ENCODE data around the gene SUGP1.

Gene SUGP1

GRCh38 chr19:19268453-19269385 is 51.6 kb downstream of the SUGP1 start:
- H4K20me1 ChIP-seq (ENCODE audit: control insufficient read depth, insufficient read depth, low read depth, low read length), result no peaks in the 10 kb centered on the region
- H3K4me3 ChIP-seq (ENCODE audit: low read length), result no peak overlapping the region
- H3K27me3 ChIP-seq (ENCODE audit: control insufficient read depth, low read length), result peaks cover 10% of the 10 kb centered on the region; the same call in 1 of the 2 replicates
- no peaks in the 10 kb centered on the region for H3F3A ChIP-seq (ENCODE audit: control insufficient read depth, insufficient read depth)
- H3K4me2 ChIP-seq (ENCODE audit: low read length), result no peak overlapping the region
- H3K9me3 ChIP-seq (ENCODE audit: control insufficient read depth, insufficient read depth, low read length), result no peaks in the 10 kb centered on the region
- H3K79me2 ChIP-seq (ENCODE audit: control insufficient read depth, low read length), result no peaks in the 10 kb centered on the region
- no peaks in the 10 kb centered on the region for H3K9me2 ChIP-seq (replicated peaks; ENCODE audit: control insufficient read depth, low read length)
- H3K27ac ChIP-seq (ENCODE audit: low read depth, low read length), result no peak overlapping the region
- H3K4me1 ChIP-seq (ENCODE audit: control insufficient read depth, low read length), result no peaks in the 10 kb centered on the region
- H3K36me3 ChIP-seq (ENCODE audit: control insufficient read depth, low read length), result no peaks in the 10 kb centered on the region
- no peak for TF ChIP-seq EZH2phosphoT487 (IDR thresholded peaks at IDR 0.05; ENCODE audit: borderline replicate concordance, low read length)
- TF ChIP-seq CTCF (IDR thresholded peaks at IDR 0.05; ENCODE audit: low read depth, low read length, poor library complexity, severe bottlenecking), result no peak

GRCh38 chr19:19267305-19267704 is 53.0 kb downstream of the SUGP1 start:
- H3K4me2 ChIP-seq (ENCODE audit: low read length), result no peak overlapping the region
- no peaks in the 10 kb centered on the region for H3F3A ChIP-seq (ENCODE audit: control insufficient read depth, insufficient read depth)
- no peaks in the 10 kb centered on the region for H3K36me3 ChIP-seq (ENCODE audit: control insufficient read depth, low read length)
- TF ChIP-seq EZH2phosphoT487 (IDR thresholded peaks at IDR 0.05; ENCODE audit: borderline replicate concordance, low read length) (no peak), CTCF (IDR thresholded peaks at IDR 0.05; ENCODE audit: low read depth, low read length, poor library complexity, severe bottlenecking) (no peak)
- no peak overlapping the region for H3K27ac ChIP-seq (ENCODE audit: low read depth, low read length)
- no peaks in the 10 kb centered on the region for H3K9me2 ChIP-seq (replicated peaks; ENCODE audit: control insufficient read depth, low read length)
- no peaks in the 10 kb centered on the region for H4K20me1 ChIP-seq (ENCODE audit: control insufficient read depth, insufficient read depth, low read depth, low read length)
- peaks cover 19% of the 10 kb centered on the region for H3K27me3 ChIP-seq (ENCODE audit: control insufficient read depth, low read length)
- no peaks in the 10 kb centered on the region for H3K79me2 ChIP-seq (ENCODE audit: control insufficient read depth, low read length)
- no peaks in the 10 kb centered on the region for H3K9me3 ChIP-seq (ENCODE audit: control insufficient read depth, insufficient read depth, low read length)
- no peak overlapping the region for H3K4me3 ChIP-seq (ENCODE audit: low read length)
- no peaks in the 10 kb centered on the region for H3K4me1 ChIP-seq (ENCODE audit: control insufficient read depth, low read length)

GRCh38 chr19:19263886-19264487 is 56.3 kb downstream of the SUGP1 start:
- H3K4me2 ChIP-seq (ENCODE audit: low read length), result no peak overlapping the region
- H3K79me2 ChIP-seq (ENCODE audit: control insufficient read depth, low read length), result no peaks in the 10 kb centered on the region
- H3K36me3 ChIP-seq (ENCODE audit: control insufficient read depth, low read length), result no peaks in the 10 kb centered on the region
- H3F3A ChIP-seq (ENCODE audit: control insufficient read depth, insufficient read depth), result no peaks in the 10 kb centered on the region
- peaks cover 11% of the 10 kb centered on the region; the same call in 1 of the 2 replicates for H3K9me3 ChIP-seq (ENCODE audit: control insufficient read depth, insufficient read depth, low read length)
- H3K27me3 ChIP-seq (ENCODE audit: control insufficient read depth, low read length), result peaks cover 33% of the 10 kb centered on the region
- no peaks in the 10 kb centered on the region for H3K9me2 ChIP-seq (replicated peaks; ENCODE audit: control insufficient read depth, low read length)
- H3K4me3 ChIP-seq (ENCODE audit: low read length), result no peak overlapping the region
- H3K27ac ChIP-seq (ENCODE audit: low read depth, low read length), result no peak overlapping the region
- no peak for TF ChIP-seq CTCF (IDR thresholded peaks at IDR 0.05; ENCODE audit: low read depth, low read length, poor library complexity, severe bottlenecking)
- TF ChIP-seq EZH2phosphoT487 (IDR thresholded peaks at IDR 0.05; ENCODE audit: borderline replicate concordance, low read length), result no peak
- H3K4me1 ChIP-seq (ENCODE audit: control insufficient read depth, low read length), result peaks cover 18% of the 10 kb centered on the region
- H4K20me1 ChIP-seq (ENCODE audit: control insufficient read depth, insufficient read depth, low read depth, low read length), result no peaks in the 10 kb centered on the region

Measured in DOHH2 (cell line).